H1 (cell line): ENCODE results near the gene RSAD1.

Experiments used
- EP300 ChIP-seq, 2 experiments: IDR thresholded peaks; 1 replicate in 1 of 2; 2 replicates in 1 of 2; pipeline ENCODE4 v1.6.1; 2011 to 2012; ENCODE audit warnings: low read depth in 2 of 2, low read length in 2 of 2, mild to moderate bottlenecking in 2 of 2, borderline replicate concordance in 1 of 2, inconsistent platforms in 1 of 2, moderate library complexity in 1 of 2
- HDAC6 ChIP-seq: IDR thresholded peaks from one replicate; pipeline ENCODE4 v1.7.1; 2012; ENCODE audit warnings: low read depth, mild to moderate bottlenecking, inconsistent platforms, low read length, moderate library complexity
- JUN ChIP-seq: IDR thresholded peaks from 2 replicates; pipeline ENCODE4 v1.6.1; 2011; ENCODE audit warnings: low read depth, mild to moderate bottlenecking, improper control_type of control experiment, low read length
- POLR2A ChIP-seq, 2 experiments: IDR thresholded peaks; 1 replicate in 1 of 2; 2 replicates in 1 of 2; pipeline ENCODE4 v1.6.1; 2011; ENCODE audit warnings: low read depth in 2 of 2, low read length in 2 of 2, mild to moderate bottlenecking in 2 of 2; ENCODE audit errors: control extremely low read depth in 1 of 2
- RAD21 ChIP-seq, 2 experiments: IDR thresholded peaks in 1 of 2; conservative IDR thresholded peaks in 1 of 2; 2 replicates each; pipeline ENCODE4 v1.6.1; 2011; ENCODE audit warnings: low read depth in 2 of 2, low read length in 2 of 2, improper control_type of control experiment in 1 of 2, inconsistent platforms in 1 of 2, mild to moderate bottlenecking in 1 of 2, moderate library complexity in 1 of 2
- RBBP5 ChIP-seq: IDR thresholded peaks from 2 replicates; pipeline ENCODE4 v1.7.1; 2012; ENCODE audit warnings: low read depth, mild to moderate bottlenecking, inconsistent platforms, low read length, moderate library complexity, borderline replicate concordance
- SP1 ChIP-seq: IDR thresholded peaks from 2 replicates; pipeline ENCODE4 v1.6.1; 2011; ENCODE audit warnings: low read depth, low read length
- SRF ChIP-seq: IDR thresholded peaks from 2 replicates; pipeline ENCODE4 v1.6.1; 2011; ENCODE audit warnings: mild to moderate bottlenecking, low read depth, low read length, moderate library complexity
- TBP ChIP-seq: IDR thresholded peaks from 2 replicates; pipeline ENCODE4 v1.6.1; 2011; ENCODE audit warnings: low read depth, low read length, improper control_type of control experiment
- TF ChIP-seq, protein P1 (sequence below), 3 experiments: IDR thresholded peaks; 1 replicate in 2 of 3; 2 replicates in 1 of 3; pipeline versions ENCODE4 v1.5.1 to v1.6.1; 2011; ENCODE audit warnings: low read length in 3 of 3, mild to moderate bottlenecking in 3 of 3, inconsistent platforms in 2 of 3, low read depth in 1 of 3, moderate library complexity in 1 of 3; ENCODE audit not compliant: insufficient read depth in 1 of 3; ENCODE audit errors: control extremely low read depth in 1 of 3

DNA sequence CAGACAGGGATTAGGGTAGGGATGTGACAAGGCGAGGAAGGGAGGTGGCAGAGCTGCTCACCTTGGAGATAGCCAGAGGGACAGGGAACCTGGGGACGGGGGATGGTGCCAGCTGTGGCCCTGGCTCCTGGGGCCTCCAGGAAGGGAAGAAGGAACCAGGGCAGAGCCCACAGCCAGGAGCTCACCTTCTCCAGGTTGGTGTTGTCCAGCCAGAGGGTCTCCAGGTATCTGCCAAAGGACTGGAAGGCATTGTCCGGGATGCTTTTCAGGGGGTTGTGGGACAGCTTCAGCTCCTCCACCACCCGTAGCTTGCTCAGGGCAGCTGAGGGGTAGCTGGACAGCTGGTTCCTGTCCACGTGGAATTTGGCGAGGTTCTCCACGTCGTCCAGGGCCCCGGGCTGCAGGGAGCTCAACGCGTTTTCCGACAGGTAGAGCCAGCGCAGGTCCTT lies 10.8 kb upstream of the RSAD1 start:
- TF ChIP-seq, protein P1, sequence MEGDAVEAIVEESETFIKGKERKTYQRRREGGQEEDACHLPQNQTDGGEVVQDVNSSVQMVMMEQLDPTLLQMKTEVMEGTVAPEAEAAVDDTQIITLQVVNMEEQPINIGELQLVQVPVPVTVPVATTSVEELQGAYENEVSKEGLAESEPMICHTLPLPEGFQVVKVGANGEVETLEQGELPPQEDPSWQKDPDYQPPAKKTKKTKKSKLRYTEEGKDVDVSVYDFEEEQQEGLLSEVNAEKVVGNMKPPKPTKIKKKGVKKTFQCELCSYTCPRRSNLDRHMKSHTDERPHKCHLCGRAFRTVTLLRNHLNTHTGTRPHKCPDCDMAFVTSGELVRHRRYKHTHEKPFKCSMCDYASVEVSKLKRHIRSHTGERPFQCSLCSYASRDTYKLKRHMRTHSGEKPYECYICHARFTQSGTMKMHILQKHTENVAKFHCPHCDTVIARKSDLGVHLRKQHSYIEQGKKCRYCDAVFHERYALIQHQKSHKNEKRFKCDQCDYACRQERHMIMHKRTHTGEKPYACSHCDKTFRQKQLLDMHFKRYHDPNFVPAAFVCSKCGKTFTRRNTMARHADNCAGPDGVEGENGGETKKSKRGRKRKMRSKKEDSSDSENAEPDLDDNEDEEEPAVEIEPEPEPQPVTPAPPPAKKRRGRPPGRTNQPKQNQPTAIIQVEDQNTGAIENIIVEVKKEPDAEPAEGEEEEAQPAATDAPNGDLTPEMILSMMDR (IDR thresholded peaks at IDR 0.05; ENCODE audit: control extremely low read depth in 1 of 3, insufficient read depth in 1 of 3, low read depth in 1 of 3, low read length in 3 of 3), result no peak
- TF ChIP-seq TBP, result no peak
- no peak for TF ChIP-seq JUN
- TF ChIP-seq EP300 (IDR thresholded peaks at IDR 0.05; ENCODE audit: borderline replicate concordance in 1 of 2, low read depth in 2 of 2, low read length in 2 of 2), result no peak
- TF ChIP-seq HDAC6, result no peak
- TF ChIP-seq SRF, result no peak
- no peak for TF ChIP-seq SP1
- no peak for TF ChIP-seq RBBP5
- TF ChIP-seq RAD21 (IDR thresholded peaks at IDR 0.05 in 1 of 2, conservative IDR thresholded peaks at IDR 0.05 in 1 of 2; ENCODE audit: low read depth in 2 of 2, low read length in 2 of 2), result no peak
- TF ChIP-seq POLR2A (IDR thresholded peaks at IDR 0.05; ENCODE audit: control extremely low read depth in 1 of 2, low read depth in 2 of 2, low read length in 2 of 2), result no peak
